GOT3 (cell line): ENCODE data around the gene GAGE12F.
"Not testable (repeated sequence)": the region's sequence is repeated elsewhere in the genome, so short reads cannot be mapped to it uniquely, and the experiment has no call there.

Experiments used
- DNase-seq: peaks from one replicate; lab custom pipeline; 2025; ENCODE audit warnings: mixed read lengths; lab: John Stamatoyannopoulos, UW

Gene GAGE12F, protein sequence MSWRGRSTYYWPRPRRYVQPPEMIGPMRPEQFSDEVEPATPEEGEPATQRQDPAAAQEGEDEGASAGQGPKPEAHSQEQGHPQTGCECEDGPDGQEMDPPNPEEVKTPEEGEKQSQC

DNA sequence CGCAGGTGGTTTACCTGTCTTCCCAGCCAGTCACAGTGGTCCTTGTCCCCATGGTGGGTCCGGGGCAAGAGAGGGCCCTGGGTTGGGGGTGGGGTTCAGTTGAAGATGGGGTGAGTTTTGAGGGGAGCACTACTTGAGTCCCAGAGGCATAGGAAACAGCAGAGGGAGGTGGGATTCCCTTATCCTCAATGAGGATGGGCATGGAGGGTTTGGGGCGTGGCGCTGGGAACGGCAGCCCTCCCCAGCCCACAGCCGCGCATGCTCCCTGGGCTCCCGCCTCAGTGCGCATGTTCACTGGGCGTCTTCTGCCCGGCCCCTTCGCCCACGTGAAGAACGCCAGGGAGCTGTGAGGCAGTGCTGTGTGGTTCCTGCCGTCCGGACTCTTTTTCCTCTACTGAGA is at the start of gene GAGE12F:
Gene GAGE12F (plus strand): TSS at position 301 of the 400 bp plus-strand sequence. CDS start 1,155 bp downstream, outside the sequence.
- not testable (repeated sequence) for DNase-seq

- DNase-seq = not testable (repeated sequence)
Observed at GRCh38 chrX:49531877-49532276, 28.8 kb upstream of the GAGE12F start, which contains the start of gene GAGE12C. Gene GAGE12C (plus strand): TSS chrX:49532177. CDS start chrX:49533332, 1,155 bp downstream.

GRCh38 chrX:49541433-49541832 is 19.2 kb upstream of the GAGE12F start, which contains the start of gene GAGE12D:
Gene GAGE12D (plus strand): TSS chrX:49541733. CDS start chrX:49542888, 1,155 bp downstream.
- DNase-seq = not testable (repeated sequence)

GRCh38 chrX:49550989-49551388 is 9.7 kb upstream of the GAGE12F start, which contains the start of gene GAGE12E:
Gene GAGE12E (plus strand): TSS chrX:49551289. CDS start chrX:49552444, 1,155 bp downstream.
- DNase-seq = not testable (repeated sequence)

DNA sequence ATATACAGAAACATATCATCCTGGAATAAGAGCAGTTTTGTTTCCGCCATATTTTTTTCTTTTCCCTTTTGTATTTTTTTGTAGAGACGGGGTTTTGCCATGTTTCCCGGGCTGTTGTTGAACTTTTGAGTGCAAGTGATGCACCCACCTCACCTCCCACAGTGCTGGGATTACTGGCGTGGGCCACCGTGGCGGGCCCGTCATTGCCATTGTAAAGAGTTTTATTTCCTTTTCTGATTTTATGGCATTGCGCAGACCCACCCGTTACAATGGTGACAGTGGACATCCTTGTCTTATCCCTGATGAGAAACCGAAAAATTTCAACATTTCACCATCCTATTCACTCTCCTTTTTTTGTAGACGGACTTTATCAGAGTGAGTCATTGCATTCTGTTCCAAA is 8.1 kb downstream of the GAGE12F start:
- not testable (repeated sequence) for DNase-seq

- not testable (repeated sequence) for DNase-seq
Observed at GRCh38 chrX:49569152-49569551, 8.5 kb downstream of the GAGE12F start.

DNA sequence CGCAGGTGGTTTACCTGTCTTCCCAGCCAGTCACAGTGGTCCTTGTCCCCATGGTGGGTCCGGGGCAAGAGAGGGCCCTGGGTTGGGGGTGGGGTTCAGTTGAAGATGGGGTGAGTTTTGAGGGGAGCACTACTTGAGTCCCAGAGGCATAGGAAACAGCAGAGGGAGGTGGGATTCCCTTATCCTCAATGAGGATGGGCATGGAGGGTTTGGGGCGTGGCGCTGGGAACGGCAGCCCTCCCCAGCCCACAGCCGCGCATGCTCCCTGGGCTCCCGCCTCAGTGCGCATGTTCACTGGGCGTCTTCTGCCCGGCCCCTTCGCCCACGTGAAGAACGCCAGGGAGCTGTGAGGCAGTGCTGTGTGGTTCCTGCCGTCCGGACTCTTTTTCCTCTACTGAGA is 9.5 kb downstream of the GAGE12F start, which contains the start of gene GAGE12G:
Gene GAGE12G (plus strand): TSS at position 301 of the 400 bp plus-strand sequence. CDS start 1,155 bp downstream, outside the sequence.
- not testable (repeated sequence) for DNase-seq

DNA sequence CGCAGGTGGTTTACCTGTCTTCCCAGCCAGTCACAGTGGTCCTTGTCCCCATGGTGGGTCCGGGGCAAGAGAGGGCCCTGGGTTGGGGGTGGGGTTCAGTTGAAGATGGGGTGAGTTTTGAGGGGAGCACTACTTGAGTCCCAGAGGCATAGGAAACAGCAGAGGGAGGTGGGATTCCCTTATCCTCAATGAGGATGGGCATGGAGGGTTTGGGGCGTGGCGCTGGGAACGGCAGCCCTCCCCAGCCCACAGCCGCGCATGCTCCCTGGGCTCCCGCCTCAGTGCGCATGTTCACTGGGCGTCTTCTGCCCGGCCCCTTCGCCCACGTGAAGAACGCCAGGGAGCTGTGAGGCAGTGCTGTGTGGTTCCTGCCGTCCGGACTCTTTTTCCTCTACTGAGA is 19.0 kb downstream of the GAGE12F start, which contains the start of gene GAGE12H:
Gene GAGE12H (plus strand): TSS at position 301 of the 400 bp plus-strand sequence. CDS start 1,155 bp downstream, outside the sequence.
- DNase-seq = not testable (repeated sequence)

GRCh38 chrX:49589196-49589595 is 28.6 kb downstream of the GAGE12F start, which contains the start of gene GAGE2A:
Gene GAGE2A (plus strand): TSS chrX:49589496. CDS start chrX:49590651, 1,155 bp downstream.
- not testable (repeated sequence) for DNase-seq

- DNase-seq = not testable (repeated sequence)
Observed at GRCh38 chrX:49589769-49590478, 29.3 kb downstream of the GAGE12F start.

GRCh38 chrX:49590488-49590887 is 29.8 kb downstream of the GAGE12F start:
- DNase-seq = not testable (repeated sequence)

GRCh38 chrX:49598720-49599119 is 38.1 kb downstream of the GAGE12F start, which contains the start of gene GAGE1:
Gene GAGE1 (plus strand): TSS chrX:49599020. CDS start chrX:49600175, 1,155 bp downstream.
- DNase-seq = not testable (repeated sequence)

- DNase-seq = no peak
Observed at GRCh38 chrX:49610718-49611310, 50.2 kb downstream of the GAGE12F start.
